Activated CD8-positive, alpha-beta T cell treated with anti-CD3 and anti-CD28 coated beads for 36 hours (primary cell): Measurements from ENCODE around the gene SLC8A1. TPM values are rescaled to one million over a fixed set of nuclear protein-coding genes. Genes with fewer than 3 reads are reported as not detected.

Experiments
- ATAC-seq: fragments of 200-7000 bp; cut with Tn5 transposase; one replicate; pipeline ENCODE4 v1.10.0; 2021; ENCODE audit warnings: mild to moderate bottlenecking, moderate library complexity
- CTCF ChIA-PET: fragments of 350-600 bp; sonication (Branson Sonifier 250); formaldehyde crosslinking; loops from one replicate; lab custom pipeline; 2021; ENCODE audit warnings: antibody characterized with exemption; lab: Charles Lee
- POLR2A ChIA-PET: fragments of 350-600 bp; sonication (Branson Sonifier 250); formaldehyde crosslinking; loops from one replicate; lab custom pipeline; 2021; ENCODE audit warnings: antibody characterized with exemption; lab: Charles Lee
- DNase-seq: peaks from one replicate; pipeline ENCODE4 v3.0.0-alpha.2; 2020
- H3K27ac Mint-ChIP-seq: one replicate; pipeline ENCODE4 v1.8.0; 2021; ENCODE audit warnings: mild to moderate bottlenecking, mixed read lengths
- H3K27me3 Mint-ChIP-seq: one replicate; pipeline ENCODE4 v1.8.0; 2021; ENCODE audit warnings: mixed read lengths
- H3K36me3 Mint-ChIP-seq: one replicate; pipeline ENCODE4 v1.8.0; 2021; ENCODE audit warnings: low read depth, mixed read lengths
- H3K4me1 Mint-ChIP-seq: one replicate; pipeline ENCODE4 v1.8.0; 2021; ENCODE audit warnings: low read depth, mixed read lengths
- H3K4me3 Mint-ChIP-seq: one replicate; pipeline ENCODE4 v1.8.0; 2021; ENCODE audit warnings: mild to moderate bottlenecking, moderate library complexity, mixed read lengths
- H3K9me3 Mint-ChIP-seq: one replicate; pipeline ENCODE4 v1.8.0; 2021; ENCODE audit warnings: mixed read lengths
- CTCF ChIP-seq: fragments of 200-600 bp; IDR thresholded peaks from one replicate; pipeline ENCODE4 v1.8.0; 2022; ENCODE audit warnings: antibody characterized with exemption, mild to moderate bottlenecking
- intact Hi-C: fragments of 100-400 bp; cut with micrococcal nuclease; formaldehyde crosslinking; loops from one replicate; pipeline ENCODE4 v1.10.0; 2022
- total RNA-seq, 2 experiments: library from RNA; stranded (reverse); gene quantifications; one replicate each; pipeline ENCODE4 v1.2.3, GENCODE V29; 2021

SLC8A1 gene
- total RNA-seq, 2 experiments from 2014 or later: 0.23 to 0.34 TPM

- Mint-ChIP-seq H3K27me3 (peaks cover 22% of the 10 kb centered on the region), H3K9me3 (no peaks in the 10 kb centered on the region), H3K36me3 (no peaks in the 10 kb centered on the region), H3K27ac (no peak overlapping the region), H3K4me1 (peaks cover 14% of the 10 kb centered on the region), H3K4me3 (no peak overlapping the region)
- intact Hi-C loops: loop anchor here (10.0 kb wide), 1 partner anchor 541 kb away; no protein-coding TSS in a partner anchor
- DNase-seq (no peak), ATAC-seq (no peak)
- CTCF ChIA-PET: no interaction called here
- no peak for TF ChIP-seq CTCF
- POLR2A ChIA-PET: no interaction called here
These were observed 3.8 kb upstream of the SLC8A1 start for GRCh38 chr2:40455661-40456060.

- Mint-ChIP-seq H3K4me3 (no peak overlapping the region), H3K36me3 (no peaks in the 10 kb centered on the region), H3K9me3 (no peaks in the 10 kb centered on the region), H3K4me1 (peaks cover 23% of the 10 kb centered on the region), H3K27me3 (peaks cover 31% of the 10 kb centered on the region), H3K27ac (no peak overlapping the region)
- ATAC-seq (no peak), DNase-seq (no peak)
- TF ChIP-seq CTCF: no peak
- intact Hi-C loops: loop anchor here (10.0 kb wide), 1 partner anchor 540 kb away; no protein-coding TSS in a partner anchor
- CTCF ChIA-PET: no interaction called here
- POLR2A ChIA-PET: interaction anchor here (0.6 kb wide), 1 partner anchor 89 kb away, joined by 4 read pairs; no protein-coding TSS in a partner anchor
These were observed 2.4 kb upstream of the SLC8A1 start for GRCh38 chr2:40454321-40454720.

GRCh38 chr2:40452786-40453185 lies 896 bp upstream of the SLC8A1 start:
- no peak for ATAC-seq
- Mint-ChIP-seq H3K9me3 (no peaks in the 10 kb centered on the region), H3K27ac (no peak overlapping the region), H3K27me3 (peaks cover 35% of the 10 kb centered on the region), H3K4me1 (peaks cover 23% of the 10 kb centered on the region), H3K4me3 (peak overlapping the region; percentile 59), H3K36me3 (no peaks in the 10 kb centered on the region)
- ChIA-PET CTCF (no interaction called here), POLR2A (no interaction called here)
- TF ChIP-seq CTCF: no peak
- DNase-seq: no peak
- intact Hi-C loops: loop anchor here (10.0 kb wide), 1 partner anchor 538 kb away; no protein-coding TSS in a partner anchor

- POLR2A ChIA-PET: no interaction called here
- Mint-ChIP-seq H3K36me3 (no peaks in the 10 kb centered on the region), H3K4me1 (peaks cover 23% of the 10 kb centered on the region), H3K9me3 (no peaks in the 10 kb centered on the region), H3K27me3 (peaks cover 36% of the 10 kb centered on the region), H3K4me3 (peak overlapping the region; percentile 71), H3K27ac (no peak overlapping the region)
- ATAC-seq: no peak
- TF ChIP-seq CTCF: no peak
- no peak for DNase-seq
- intact Hi-C loops: loop anchor here (10.0 kb wide), 1 partner anchor 536 kb away; no protein-coding TSS in a partner anchor
- CTCF ChIA-PET: interaction anchor here (1.0 kb wide), 1 partner anchor 104 kb away, joined by 5 read pairs; no protein-coding TSS in a partner anchor
These were observed 977 bp downstream of the SLC8A1 start for GRCh38 chr2:40450796-40451430.
